ENCODE measurements around the gene VAC14.

DNA sequence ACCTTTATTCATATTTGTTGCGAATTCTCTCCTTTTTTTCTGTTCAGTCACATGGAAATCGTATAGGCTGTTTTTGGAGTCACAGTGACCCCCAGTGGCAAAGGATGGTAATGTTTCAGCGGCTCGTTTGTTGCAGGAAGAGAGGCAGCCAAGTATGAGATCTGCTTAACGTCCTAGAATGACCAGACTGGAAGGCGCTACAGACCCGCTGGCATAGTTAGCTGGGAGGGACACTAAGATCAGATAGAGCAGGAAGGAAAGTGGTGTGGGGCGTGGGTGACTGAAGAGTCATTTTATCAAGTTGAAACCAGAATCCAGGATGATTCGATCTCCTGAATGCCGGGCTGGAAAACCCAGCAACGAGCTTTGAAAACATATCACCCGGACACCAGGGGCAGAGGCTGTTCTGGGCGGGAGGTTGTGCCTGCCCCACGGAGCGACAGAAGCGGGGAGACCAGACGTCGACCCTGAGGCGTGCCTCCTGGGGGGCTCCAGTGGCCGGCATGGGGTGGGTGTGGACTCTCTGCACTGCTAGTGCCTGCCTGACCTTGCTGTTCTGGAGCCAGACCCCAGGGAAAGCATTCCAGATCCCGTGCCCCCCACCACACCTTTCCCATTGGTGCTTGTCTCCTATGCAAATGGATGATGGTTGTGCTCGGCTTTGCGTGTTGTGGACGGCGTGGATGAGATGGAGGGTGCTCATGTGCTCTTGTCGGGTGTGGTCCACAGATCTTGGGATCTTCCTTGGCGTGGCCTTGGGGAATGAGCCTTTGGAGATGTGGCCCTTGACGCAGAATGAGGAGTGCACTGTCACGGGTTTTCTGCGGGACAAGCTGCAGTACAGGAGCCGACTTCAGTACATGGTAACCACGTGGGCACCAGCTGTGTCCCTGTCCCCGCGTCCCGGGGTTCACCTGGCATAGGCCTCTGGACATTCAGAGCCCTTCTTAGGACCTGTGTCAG is 146.9 kb downstream of the VAC14 start:
- TF ChIP-seq CTCF (IDR thresholded peaks at IDR 0.05; ENCODE audit: insufficient read depth, low read length) (peak; percentile 59), POLR2AphosphoS5 (IDR thresholded peaks at IDR 0.05; ENCODE audit: low read depth) (no peak), GABPA (IDR thresholded peaks at IDR 0.05; ENCODE audit: low read depth) (no peak), SPI1 (IDR thresholded peaks at IDR 0.05; ENCODE audit: borderline replicate concordance, low read depth) (no peak)
- TF ChIP-seq, protein P1, sequence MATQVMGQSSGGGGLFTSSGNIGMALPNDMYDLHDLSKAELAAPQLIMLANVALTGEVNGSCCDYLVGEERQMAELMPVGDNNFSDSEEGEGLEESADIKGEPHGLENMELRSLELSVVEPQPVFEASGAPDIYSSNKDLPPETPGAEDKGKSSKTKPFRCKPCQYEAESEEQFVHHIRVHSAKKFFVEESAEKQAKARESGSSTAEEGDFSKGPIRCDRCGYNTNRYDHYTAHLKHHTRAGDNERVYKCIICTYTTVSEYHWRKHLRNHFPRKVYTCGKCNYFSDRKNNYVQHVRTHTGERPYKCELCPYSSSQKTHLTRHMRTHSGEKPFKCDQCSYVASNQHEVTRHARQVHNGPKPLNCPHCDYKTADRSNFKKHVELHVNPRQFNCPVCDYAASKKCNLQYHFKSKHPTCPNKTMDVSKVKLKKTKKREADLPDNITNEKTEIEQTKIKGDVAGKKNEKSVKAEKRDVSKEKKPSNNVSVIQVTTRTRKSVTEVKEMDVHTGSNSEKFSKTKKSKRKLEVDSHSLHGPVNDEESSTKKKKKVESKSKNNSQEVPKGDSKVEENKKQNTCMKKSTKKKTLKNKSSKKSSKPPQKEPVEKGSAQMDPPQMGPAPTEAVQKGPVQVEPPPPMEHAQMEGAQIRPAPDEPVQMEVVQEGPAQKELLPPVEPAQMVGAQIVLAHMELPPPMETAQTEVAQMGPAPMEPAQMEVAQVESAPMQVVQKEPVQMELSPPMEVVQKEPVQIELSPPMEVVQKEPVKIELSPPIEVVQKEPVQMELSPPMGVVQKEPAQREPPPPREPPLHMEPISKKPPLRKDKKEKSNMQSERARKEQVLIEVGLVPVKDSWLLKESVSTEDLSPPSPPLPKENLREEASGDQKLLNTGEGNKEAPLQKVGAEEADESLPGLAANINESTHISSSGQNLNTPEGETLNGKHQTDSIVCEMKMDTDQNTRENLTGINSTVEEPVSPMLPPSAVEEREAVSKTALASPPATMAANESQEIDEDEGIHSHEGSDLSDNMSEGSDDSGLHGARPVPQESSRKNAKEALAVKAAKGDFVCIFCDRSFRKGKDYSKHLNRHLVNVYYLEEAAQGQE (IDR thresholded peaks at IDR 0.05; ENCODE audit: insufficient replicate concordance, low read depth) = no peak
